Ascending aorta (tissue), 2 donors: ENCODE results near the gene HSP90AB1. TPM values are rescaled to one million over a fixed set of nuclear protein-coding genes. Genes with fewer than 3 reads are reported as not detected.

Experiments
- DNase-seq, 2 donors: peaks; one replicate each; pipeline ENCODE4 v3.0.0-alpha.2; 2019; ENCODE audit warnings: low spot score in 2 of 2
- H3K27ac ChIP-seq, 2 donors: fragments of 200-600 bp; sonication (generic); one replicate each; pipeline ENCODE4 v1.5.1; 2016 to 2017; ENCODE audit warnings: mild to moderate bottlenecking in 1 of 2
- H3K27me3 ChIP-seq: fragments of 200-600 bp; sonication (generic); one replicate; pipeline ENCODE4 v1.5.1; 2017
- H3K36me3 ChIP-seq, 2 donors: fragments of 200-600 bp; sonication (generic); one replicate each; pipeline ENCODE4 v1.5.1; 2016
- H3K4me1 ChIP-seq, 2 donors: fragments of 200-600 bp; sonication (generic); one replicate each; pipeline ENCODE4 v1.5.1; 2016 to 2017; ENCODE audit warnings: mild to moderate bottlenecking in 1 of 2
- H3K4me3 ChIP-seq, 2 donors: fragments of 200-600 bp; sonication (generic); one replicate each; pipeline ENCODE4 v1.5.1; 2016 to 2017; ENCODE audit warnings: mild to moderate bottlenecking in 1 of 2
- H3K9me3 ChIP-seq, 2 donors: fragments of 200-600 bp; sonication (generic); one replicate each; pipeline ENCODE4 v1.5.1; 2016
- CTCF ChIP-seq, 3 experiments: fragments of 200-600 bp in 2 of 3; fragments of 450-650 bp in 1 of 3; sonication (generic) in 2 of 3; IDR thresholded peaks; one replicate each; pipeline ENCODE4 v1.5.1; 2016 to 2019; ENCODE audit warnings: antibody characterized with exemption in 3 of 3, mild to moderate bottlenecking in 1 of 3, moderate library complexity in 1 of 3
- intact Hi-C: fragments of 100-400 bp; cut with DNase I; formaldehyde crosslinking; loops from one replicate; pipeline ENCODE4 v1.15.1; 2023
- total RNA-seq: library from RNA; depleted of rRNA; stranded (reverse); fragments of >200 nt; gene quantifications from one replicate; pipeline ENCODE4 v1.1.0, GENCODE V29; 2016

Gene HSP90AB1
- total RNA-seq, 1 donor from 2014 or later: 354 TPM

- TF ChIP-seq CTCF (IDR thresholded peaks at IDR 0.05): no peak
- peaks cover 4% of the 10 kb centered on the region for H3K27me3 ChIP-seq
- H3K9me3 ChIP-seq: no peaks in the 10 kb centered on the region
- intact Hi-C loops: no loop called here
- peaks cover 50 to 75% of the 10 kb centered on the region in 2 donors for H3K36me3 ChIP-seq
- H3K4me1 ChIP-seq: peaks cover 0 to 2% of the 10 kb centered on the region in 2 donors
- DNase-seq: no peak
- H3K4me3 ChIP-seq: no peak overlapping the region
- no peak overlapping the region for H3K27ac ChIP-seq
These were observed 56.0 kb downstream of the HSP90AB1 start for GRCh38 chr6:44302856-44303255.

Other genes with a start within 250 kb of the HSP90AB1 start
- 61.8 TPM for gene MRPL14, start 119.6 kb upstream of the HSP90AB1 start, total RNA-seq
- gene TMEM63B, start 119.5 kb upstream of the HSP90AB1 start, total RNA-seq: 9.6 TPM
- gene CAPN11, start 88.3 kb upstream of the HSP90AB1 start, total RNA-seq: 0.43 TPM
- 13.9 TPM for gene MYMX, start 30.2 kb upstream of the HSP90AB1 start, total RNA-seq
- 224 TPM for gene SLC29A1, start 23.5 kb upstream of the HSP90AB1 start, total RNA-seq
- 9.9 TPM for gene SLC35B2, start 10.4 kb downstream of the HSP90AB1 start, total RNA-seq
- gene NFKBIE, start 18.4 kb downstream of the HSP90AB1 start, total RNA-seq: 1.9 TPM
- gene TMEM151B, start 23.3 kb downstream of the HSP90AB1 start, total RNA-seq: not detected
- 4.5 TPM for gene AARS2, start 66.2 kb downstream of the HSP90AB1 start, total RNA-seq
- not detected for gene SPATS1, start 95.5 kb downstream of the HSP90AB1 start, total RNA-seq
- 10.9 TPM for gene CDC5L, start 140.6 kb downstream of the HSP90AB1 start, total RNA-seq